H9 (cell line): ENCODE results near the gene ATP6AP1. TPM values are rescaled to one million over a fixed set of nuclear protein-coding genes. Genes with fewer than 3 reads are reported as not detected.

Source experiments
- DNase-seq: peaks from one replicate; pipeline ENCODE4 v3.0.0-alpha.2; 2017
- H2AFZ ChIP-seq: one replicate; pipeline ENCODE4 v1.6.1; 2013; ENCODE audit warnings: mild to moderate bottlenecking, low read length, control low read depth, moderate library complexity
- H2AK5ac ChIP-seq: 2 replicates; pipeline ENCODE4 v1.6.1; 2013; ENCODE audit warnings: low read length, control low read depth, mixed read lengths; ENCODE audit not compliant: insufficient read length
- H2BK120ac ChIP-seq: one replicate; pipeline ENCODE4 v1.6.1; 2013; ENCODE audit warnings: low read depth, mild to moderate bottlenecking, low read length, control low read depth, inconsistent platforms; ENCODE audit not compliant: poor library complexity, severe bottlenecking
- H2BK12ac ChIP-seq: 2 replicates; pipeline ENCODE4 v1.6.1; 2013; ENCODE audit warnings: low read length, control low read depth, mixed read lengths, low read depth; ENCODE audit not compliant: insufficient read length
- H2BK15ac ChIP-seq: 2 replicates; pipeline ENCODE4 v1.6.1; 2013; ENCODE audit warnings: low read depth, low read length, control low read depth
- H2BK20ac ChIP-seq: one replicate; pipeline ENCODE4 v1.6.1; 2013; ENCODE audit warnings: low read depth, mild to moderate bottlenecking, low read length, control low read depth, inconsistent platforms; ENCODE audit not compliant: poor library complexity, severe bottlenecking
- H2BK5ac ChIP-seq: 2 replicates; pipeline ENCODE4 v1.6.1; 2013; ENCODE audit warnings: low read length, control low read depth, mixed read lengths; ENCODE audit not compliant: insufficient read length
- H3K14ac ChIP-seq: 2 replicates; pipeline ENCODE4 v1.6.1; 2013; ENCODE audit warnings: low read length, control low read depth; ENCODE audit not compliant: insufficient read depth
- H3K18ac ChIP-seq: 2 replicates; pipeline ENCODE4 v1.6.1; 2013; ENCODE audit warnings: low read depth, mild to moderate bottlenecking, mixed read lengths, low read length, control low read depth; ENCODE audit not compliant: insufficient read length
- H3K23ac ChIP-seq: 2 replicates; pipeline ENCODE4 v1.6.1; 2013; ENCODE audit warnings: low read length, control low read depth, mixed read lengths, low read depth; ENCODE audit not compliant: insufficient read length
- H3K23me2 ChIP-seq: 2 replicates; pipeline ENCODE4 v1.6.1; 2013; ENCODE audit warnings: low read depth, mild to moderate bottlenecking, mixed read lengths, low read length, control low read depth; ENCODE audit not compliant: insufficient read length, poor library complexity, severe bottlenecking
- H3K27ac ChIP-seq: 2 replicates; pipeline ENCODE4 v1.5.1; 2013; ENCODE audit warnings: low read length, control low read depth, mixed read lengths, low read depth; ENCODE audit not compliant: insufficient read length
- H3K27me3 ChIP-seq: 2 replicates; pipeline ENCODE4 v1.6.1; 2013; ENCODE audit warnings: low read length, control low read depth, inconsistent platforms; ENCODE audit not compliant: insufficient read depth
- H3K4ac ChIP-seq: 2 replicates; pipeline ENCODE4 v1.6.1; 2013; ENCODE audit warnings: low read depth, mild to moderate bottlenecking, control low read depth, inconsistent platforms, low read length, moderate library complexity
- H3K4me1 ChIP-seq: 2 replicates; pipeline ENCODE4 v1.6.1; 2013; ENCODE audit warnings: low read length, control low read depth, inconsistent platforms; ENCODE audit not compliant: insufficient read depth
- H3K4me2 ChIP-seq: 2 replicates; pipeline ENCODE4 v1.6.1; 2013; ENCODE audit warnings: low read length, control low read depth, mixed read lengths; ENCODE audit not compliant: insufficient read length, insufficient read depth
- H3K56ac ChIP-seq: 2 replicates; pipeline ENCODE4 v1.6.1; 2013; ENCODE audit warnings: low read depth, mild to moderate bottlenecking, mixed read lengths, low read length, control low read depth; ENCODE audit not compliant: insufficient read length
- H3K79me1 ChIP-seq: 2 replicates; pipeline ENCODE4 v1.6.1; 2013; ENCODE audit warnings: low read depth, mild to moderate bottlenecking, moderate library complexity, low read length, control low read depth, inconsistent platforms; ENCODE audit not compliant: insufficient read depth, poor library complexity, severe bottlenecking
- H3K79me2 ChIP-seq: 2 replicates; pipeline ENCODE4 v1.6.1; 2013; ENCODE audit warnings: low read length, control low read depth, inconsistent platforms; ENCODE audit not compliant: insufficient read depth
- H3K9ac ChIP-seq: 2 replicates; pipeline ENCODE4 v1.6.1; 2013; ENCODE audit warnings: low read length, control low read depth, mixed read lengths; ENCODE audit not compliant: insufficient read length; ENCODE audit errors: extremely low read depth
- H3K9me3 ChIP-seq: one replicate; pipeline ENCODE4 v1.6.1; 2013; ENCODE audit warnings: low read depth, low read length, inconsistent platforms; ENCODE audit not compliant: control insufficient read depth
- H3T11ph ChIP-seq: one replicate; pipeline ENCODE4 v1.6.1; 2013; ENCODE audit warnings: mild to moderate bottlenecking, low read length, control low read depth, inconsistent platforms
- H4K20me1 ChIP-seq: one replicate; pipeline ENCODE4 v1.6.1; 2013; ENCODE audit not compliant: control insufficient read depth, insufficient read length, insufficient read depth
- H4K5ac ChIP-seq: 2 replicates; pipeline ENCODE4 v1.6.1; 2013; ENCODE audit warnings: low read depth, mild to moderate bottlenecking, mixed read lengths, low read length, control low read depth; ENCODE audit not compliant: insufficient read length
- H4K8ac ChIP-seq: replicated peaks from 2 replicates; pipeline ENCODE4 v1.6.1; 2013; ENCODE audit warnings: low read length, control low read depth, mixed read lengths, low read depth; ENCODE audit not compliant: insufficient read length
- H4K91ac ChIP-seq: 2 replicates; pipeline ENCODE4 v1.6.1; 2013; ENCODE audit warnings: low read depth, mild to moderate bottlenecking, moderate library complexity, mixed read lengths, low read length, control low read depth; ENCODE audit not compliant: insufficient read length
- H3K27ac Mint-ChIP-seq, 3 experiments: 2 replicates in 2 of 3; 3 replicates in 1 of 3; pipeline ENCODE4 v1.8.0; 2020 to 2021; ENCODE audit warnings: mixed read lengths in 3 of 3, mild to moderate bottlenecking in 1 of 3, moderate library complexity in 1 of 3
- H3K27me3 Mint-ChIP-seq: 2 replicates; pipeline ENCODE4 v1.8.0; 2021; ENCODE audit warnings: low read depth, mild to moderate bottlenecking, moderate library complexity, mixed read lengths
- H3K36me3 Mint-ChIP-seq, 3 experiments: 2 replicates in 2 of 3; 3 replicates in 1 of 3; pipeline ENCODE4 v1.8.0; 2020 to 2021; ENCODE audit warnings: low read depth in 3 of 3, mixed read lengths in 3 of 3; ENCODE audit not compliant: insufficient read depth in 1 of 3
- H3K4me1 Mint-ChIP-seq, 2 experiments: 2 replicates each; pipeline ENCODE4 v1.8.0; 2020; ENCODE audit warnings: mixed read lengths in 2 of 2
- H3K4me3 Mint-ChIP-seq, 2 experiments: 2 replicates in 1 of 2; 3 replicates in 1 of 2; pipeline ENCODE4 v1.8.0; 2020 to 2021; ENCODE audit warnings: mild to moderate bottlenecking in 2 of 2, mixed read lengths in 2 of 2, moderate library complexity in 1 of 2
- H3K9me3 Mint-ChIP-seq, 2 experiments: 2 replicates in 1 of 2; 3 replicates in 1 of 2; pipeline ENCODE4 v1.8.0; 2020; ENCODE audit warnings: mild to moderate bottlenecking in 2 of 2, mixed read lengths in 2 of 2, moderate library complexity in 1 of 2
- WGBS: extraction: QIAGEN DNeasy Blood & Tissue Kit; methylation state at CpG from one replicate; pipeline ENCODE4 v1.1.7; 2013; ENCODE audit warnings: missing lambda C conversion rate, low lambda C conversion rate, mixed read lengths; ENCODE audit not compliant: insufficient read length; ENCODE audit errors: extremely low coverage; 5-methylcytosine and 5-hydroxymethylcytosine counted together
- total RNA-seq: library from RNA; stranded (reverse); gene quantifications from 2 replicates; pipeline ENCODE4 v1.2.1, GENCODE V29; 2021
- TF ChIP-seq, protein P1 (sequence below): fragments of 200-600 bp; sonication (generic); conservative IDR thresholded peaks from 3 replicates; pipeline ENCODE4 v1.8.0; 2021; ENCODE audit warnings: antibody characterized with exemption, mild to moderate bottlenecking

The ATP6AP1 gene
- total RNA-seq, 1 experiment from 2014 or later, result 45.6 TPM

- H3K79me1 ChIP-seq, result no peaks in the 10 kb centered on the region
- peaks cover 18% of the 10 kb centered on the region for H3K9me3 ChIP-seq
- no peaks in the 10 kb centered on the region for H3K79me2 ChIP-seq
- no peak overlapping the region for H2BK20ac ChIP-seq
- no peaks in the 10 kb centered on the region for H4K20me1 ChIP-seq
- H2BK120ac ChIP-seq, result no peak overlapping the region
- no peak overlapping the region for H2BK5ac ChIP-seq
- no peak overlapping the region for H3K14ac ChIP-seq
- no CpG with 5 or more reads among the region's 14 CpGs for WGBS
- no peak overlapping the region for H3K4me2 ChIP-seq
- no peak overlapping the region for H3K27ac ChIP-seq
- peak overlapping the region in 1 of 2 experiments; percentile 57; a peak in 1 of 5 replicates for H3K4me3 Mint-ChIP-seq
- peaks cover 20% of the 10 kb centered on the region for H3K27me3 Mint-ChIP-seq
- no peak overlapping the region for H2BK12ac ChIP-seq
- no peak overlapping the region for H3K4ac ChIP-seq
- peaks cover 51 to 78% of the 10 kb centered on the region in 2 experiments for H3K9me3 Mint-ChIP-seq
- no peaks in the 10 kb centered on the region for H3K4me1 ChIP-seq
- H4K91ac ChIP-seq, result no peak overlapping the region
- no peak overlapping the region for H2AFZ ChIP-seq
- H3K4me1 Mint-ChIP-seq, result peaks cover 0 to 7% of the 10 kb centered on the region in 2 experiments; a peak in 1 of 4 replicates
- no peak overlapping the region for H3K23ac ChIP-seq
- no peak overlapping the region for H3K27ac Mint-ChIP-seq
- H3T11ph ChIP-seq, result no peak overlapping the region
- no peak overlapping the region for H3K18ac ChIP-seq
- DNase-seq, result no peak
- peaks cover 8% of the 10 kb centered on the region for H3K23me2 ChIP-seq
- H4K8ac ChIP-seq, result no peak overlapping the region
- H2BK15ac ChIP-seq, result no peak overlapping the region
- H3K27me3 ChIP-seq, result no peaks in the 10 kb centered on the region; the same call in 1 of the 2 replicates
- no peak overlapping the region for H4K5ac ChIP-seq
- TF ChIP-seq, protein P1, sequence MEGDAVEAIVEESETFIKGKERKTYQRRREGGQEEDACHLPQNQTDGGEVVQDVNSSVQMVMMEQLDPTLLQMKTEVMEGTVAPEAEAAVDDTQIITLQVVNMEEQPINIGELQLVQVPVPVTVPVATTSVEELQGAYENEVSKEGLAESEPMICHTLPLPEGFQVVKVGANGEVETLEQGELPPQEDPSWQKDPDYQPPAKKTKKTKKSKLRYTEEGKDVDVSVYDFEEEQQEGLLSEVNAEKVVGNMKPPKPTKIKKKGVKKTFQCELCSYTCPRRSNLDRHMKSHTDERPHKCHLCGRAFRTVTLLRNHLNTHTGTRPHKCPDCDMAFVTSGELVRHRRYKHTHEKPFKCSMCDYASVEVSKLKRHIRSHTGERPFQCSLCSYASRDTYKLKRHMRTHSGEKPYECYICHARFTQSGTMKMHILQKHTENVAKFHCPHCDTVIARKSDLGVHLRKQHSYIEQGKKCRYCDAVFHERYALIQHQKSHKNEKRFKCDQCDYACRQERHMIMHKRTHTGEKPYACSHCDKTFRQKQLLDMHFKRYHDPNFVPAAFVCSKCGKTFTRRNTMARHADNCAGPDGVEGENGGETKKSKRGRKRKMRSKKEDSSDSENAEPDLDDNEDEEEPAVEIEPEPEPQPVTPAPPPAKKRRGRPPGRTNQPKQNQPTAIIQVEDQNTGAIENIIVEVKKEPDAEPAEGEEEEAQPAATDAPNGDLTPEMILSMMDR, result no peak
- H3K36me3 Mint-ChIP-seq, result peaks cover 20 to 30% (median 20%) of the 10 kb centered on the region in 3 experiments
- no peak overlapping the region for H2AK5ac ChIP-seq
- H3K56ac ChIP-seq, result no peak overlapping the region
- no peak overlapping the region for H3K9ac ChIP-seq
Measured at GRCh38 chrX:154459832-154460231, 31.4 kb downstream of the ATP6AP1 start.
